NCI-H345 treated with DMSO at 0.1 percent for 48 hours (cell line): ENCODE data around the gene RXRA.

ENCODE experiments used
- DNase-seq: peaks from one replicate; lab custom pipeline; 2025; ENCODE audit not compliant: unreplicated experiment; lab: John Stamatoyannopoulos, UW

Gene RXRA

DNA sequence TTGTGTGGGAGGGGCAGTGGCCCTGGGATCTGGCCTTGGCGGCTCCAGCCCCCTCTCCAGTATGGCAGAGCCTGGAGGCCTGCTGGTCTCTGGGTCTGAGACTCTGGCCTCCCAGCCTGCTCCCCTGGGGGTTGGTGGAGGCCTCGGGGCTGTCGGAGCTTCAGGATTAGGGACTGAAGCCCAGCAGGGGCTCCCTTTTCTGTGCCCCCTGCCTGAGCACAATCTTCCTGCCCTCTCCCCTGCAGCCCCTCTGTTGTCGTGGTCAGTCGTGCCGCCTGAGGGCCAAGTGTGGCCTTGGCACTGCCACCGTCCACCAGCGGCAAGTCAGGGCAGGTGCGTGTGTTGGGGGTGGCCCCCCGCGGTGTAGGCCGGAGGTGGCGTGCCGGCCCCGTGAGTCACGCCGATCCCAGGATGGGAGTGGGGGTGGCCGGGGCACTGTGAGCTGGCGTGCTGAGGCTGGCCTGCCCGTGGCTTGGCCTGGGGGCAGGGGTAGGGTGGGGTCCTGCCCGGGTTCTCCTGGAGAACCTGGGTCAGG, 53.6 kb downstream of the RXRA start:
- DNase-seq = no peak

GRCh38 chr9:134380542-134381271, 54.5 kb downstream of the RXRA start:
- DNase-seq = no peak

DNA sequence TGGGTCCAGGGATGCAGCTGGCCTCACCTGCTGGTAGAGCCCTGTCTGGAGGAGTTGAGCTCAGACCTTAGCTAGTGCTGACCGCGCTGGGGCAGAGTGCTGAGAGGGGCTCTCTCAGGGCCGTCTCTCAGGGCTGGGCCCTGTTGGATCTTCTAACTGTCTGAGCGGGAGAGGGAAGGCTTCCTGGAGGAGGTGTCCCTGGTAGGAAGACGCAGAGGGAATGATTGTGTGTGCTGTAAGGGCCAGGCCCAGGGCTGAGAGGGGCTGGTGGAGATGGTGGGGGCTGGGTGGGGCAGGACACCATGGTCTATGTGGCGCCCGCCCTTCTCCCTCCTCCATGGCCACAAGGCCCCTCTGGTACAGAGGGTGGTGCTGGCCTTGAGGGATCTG, 55.0 kb downstream of the RXRA start:
- no peak for DNase-seq

DNA sequence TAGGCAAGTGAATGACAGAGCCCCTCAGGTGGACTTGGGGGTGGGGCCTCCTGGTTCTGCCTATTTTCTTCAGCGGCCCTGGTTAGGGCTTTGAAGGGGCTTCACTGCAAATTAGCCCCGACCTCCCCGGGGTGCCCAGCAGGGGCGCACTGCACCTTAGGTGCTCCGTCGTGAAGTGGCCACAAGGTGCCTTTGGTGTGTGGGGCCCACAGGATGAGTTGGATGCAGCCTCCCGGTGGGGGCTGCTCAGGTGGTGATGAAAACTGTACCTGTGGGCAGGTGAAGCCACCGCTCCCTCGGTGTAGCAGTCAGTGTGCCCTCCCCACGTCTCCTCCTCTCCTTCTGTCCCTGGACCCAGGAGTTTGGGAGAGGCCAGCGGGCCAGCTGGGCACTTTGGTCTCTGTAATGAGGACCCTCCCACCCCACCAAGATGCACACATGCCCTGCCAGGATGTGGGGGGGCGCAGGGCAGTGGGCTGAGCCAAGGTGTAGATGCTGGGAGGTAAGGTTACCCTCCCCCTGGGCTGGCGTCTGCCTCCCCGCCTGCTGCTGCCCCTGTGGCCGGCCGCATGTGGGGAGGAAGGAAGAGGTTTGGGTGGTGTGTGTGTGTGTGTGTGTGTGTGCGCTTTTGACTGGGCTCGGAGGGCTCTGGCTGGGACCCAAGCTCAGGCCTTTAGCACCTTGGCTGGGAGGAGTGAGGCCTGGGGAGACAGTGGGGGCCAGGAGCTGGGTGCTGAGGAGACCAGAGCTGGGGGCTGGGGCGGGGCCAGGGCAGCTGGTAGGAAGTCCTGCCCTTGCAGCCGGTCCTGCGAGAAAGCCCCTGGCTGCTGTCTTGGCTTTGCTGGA, 55.6 kb downstream of the RXRA start:
- DNase-seq = no peak

GRCh38 chr9:134382733-134383132, 56.5 kb downstream of the RXRA start:
- no peak for DNase-seq

DNA sequence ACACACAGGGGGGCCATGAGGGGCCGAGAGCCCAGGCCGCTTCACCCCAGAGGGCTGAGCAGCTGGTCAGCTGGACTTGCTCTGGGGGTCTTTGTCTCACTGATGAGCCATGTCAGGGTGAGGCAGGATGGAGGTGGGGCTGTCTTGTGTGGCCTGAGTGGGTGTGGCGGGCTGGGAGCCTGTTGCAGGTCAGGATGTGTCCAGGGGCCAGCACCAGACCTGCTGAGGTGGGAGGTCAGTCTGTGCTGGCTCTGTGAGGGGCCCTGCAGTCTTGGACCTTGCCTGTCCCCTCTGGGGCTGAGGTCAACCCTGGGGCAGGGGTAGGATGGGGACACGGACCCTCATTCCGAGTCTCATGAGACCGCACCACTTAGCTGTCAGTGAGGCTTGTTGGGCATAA, 56.9 kb downstream of the RXRA start:
- no peak for DNase-seq

GRCh38 chr9:134384811-134385479, 58.7 kb downstream of the RXRA start:
- DNase-seq = no peak

GRCh38 chr9:134385915-134386314, 59.7 kb downstream of the RXRA start:
- DNase-seq = no peak

DNA sequence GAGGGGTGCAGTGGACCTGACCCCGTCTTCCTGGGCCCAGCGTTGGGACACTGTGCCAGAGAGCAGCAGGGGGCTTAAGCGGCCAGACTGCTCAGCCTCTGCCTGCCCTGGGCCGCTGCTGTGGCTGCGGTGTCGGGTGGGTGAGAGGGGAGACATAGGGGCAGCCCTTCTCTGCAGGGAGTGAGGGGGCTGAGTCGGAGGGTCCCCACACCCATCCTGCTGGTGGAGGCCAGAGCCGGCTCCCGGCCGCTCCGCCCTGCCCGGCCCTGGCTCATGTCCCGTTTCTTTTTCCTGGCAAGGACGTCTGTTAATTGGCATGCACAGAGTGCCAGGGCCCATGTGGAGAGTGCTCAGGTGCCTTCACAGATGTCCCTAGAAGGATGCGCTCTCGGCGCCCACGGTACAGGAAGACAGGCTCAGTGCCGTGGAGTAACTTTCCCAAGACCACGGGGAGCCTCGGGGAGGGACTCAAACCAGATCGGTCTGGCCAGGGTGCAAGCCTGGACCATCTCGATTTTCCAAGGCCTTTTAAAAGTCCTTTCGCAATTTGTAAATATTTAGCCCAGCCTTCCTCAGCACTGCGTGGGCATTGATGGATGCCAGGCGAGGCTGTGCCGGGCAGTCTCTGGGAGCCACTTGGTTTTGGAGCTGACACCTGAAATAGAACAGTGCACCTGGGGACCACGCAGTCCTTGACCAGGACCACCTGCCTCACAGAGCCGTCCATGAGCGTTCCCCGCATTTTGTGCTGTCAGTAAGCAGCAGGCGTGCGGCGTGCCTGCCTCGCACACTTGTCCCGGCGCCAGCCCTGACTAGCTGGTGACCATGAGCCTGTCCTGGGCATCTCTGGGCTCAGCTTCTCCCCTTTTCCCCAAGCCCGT, 60.9 kb downstream of the RXRA start:
- no peak for DNase-seq

DNA sequence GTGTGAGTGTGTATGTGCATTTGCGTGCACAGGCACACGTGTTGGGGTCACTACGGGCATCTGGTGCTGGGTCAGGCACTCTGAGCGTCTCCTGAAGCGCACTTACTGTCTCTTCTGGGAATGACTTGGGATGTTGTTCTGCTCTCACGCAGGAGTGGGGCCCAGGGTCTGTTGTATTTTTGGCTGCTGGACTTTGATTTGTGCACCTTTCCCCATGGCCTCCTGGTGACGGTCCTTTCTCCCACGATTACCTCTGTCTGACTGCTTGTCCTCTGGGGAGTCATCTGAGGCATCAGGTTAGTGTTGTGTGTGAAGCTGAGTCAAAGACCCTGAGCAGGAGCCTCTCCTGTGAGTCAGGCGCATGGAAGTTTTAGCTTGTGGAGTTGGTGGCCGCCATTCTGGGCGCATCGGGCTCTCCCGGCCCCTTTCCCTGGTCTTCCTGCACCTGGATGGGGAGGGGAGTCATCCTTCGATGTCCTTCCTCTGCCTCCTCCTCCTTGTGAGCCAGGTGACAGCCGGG, 62.1 kb downstream of the RXRA start:
- DNase-seq = no peak

DNA sequence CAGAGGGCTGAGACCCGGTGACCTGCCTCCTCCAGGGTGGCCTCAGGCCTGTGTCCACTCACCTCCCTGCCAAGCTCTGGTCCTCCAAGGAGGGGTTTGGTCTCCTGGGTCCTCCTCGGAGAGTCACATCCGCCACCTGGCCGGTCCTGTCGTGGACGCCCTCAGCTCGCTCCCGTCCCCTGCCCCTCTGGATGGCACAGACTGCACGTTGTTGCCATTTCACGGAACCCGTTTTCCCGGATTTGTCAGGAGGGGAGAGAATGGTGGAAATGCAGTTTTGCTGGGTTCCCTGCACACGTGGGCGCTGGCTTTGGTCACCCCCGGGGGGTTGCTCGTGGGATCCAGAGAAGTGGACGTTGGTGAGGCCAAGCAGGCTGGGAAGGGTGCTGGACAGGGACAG, 62.7 kb downstream of the RXRA start:
- DNase-seq = no peak

DNA sequence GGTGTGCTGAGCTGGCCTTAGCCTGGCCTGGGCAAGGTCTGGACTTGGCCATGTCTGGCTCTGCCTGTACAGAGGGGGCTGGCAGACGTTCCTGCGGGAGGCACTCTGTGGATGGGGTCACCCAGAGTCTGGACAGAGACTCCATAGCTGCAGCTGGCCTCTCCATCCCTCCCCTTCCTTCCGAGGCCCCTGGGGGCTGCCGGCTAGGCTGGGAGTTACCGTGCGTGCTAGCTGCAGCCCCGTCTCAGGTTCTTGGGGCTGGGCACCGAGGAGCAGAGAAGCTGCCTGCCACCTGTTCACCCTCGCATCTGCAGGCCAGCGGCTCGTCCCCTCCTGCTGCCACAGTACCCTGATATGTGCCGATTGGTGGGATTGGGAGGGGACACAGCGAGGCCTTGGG, 63.4 kb downstream of the RXRA start:
- no peak for DNase-seq

GRCh38 chr9:134390537-134390936, 64.3 kb downstream of the RXRA start:
- no peak for DNase-seq

DNA sequence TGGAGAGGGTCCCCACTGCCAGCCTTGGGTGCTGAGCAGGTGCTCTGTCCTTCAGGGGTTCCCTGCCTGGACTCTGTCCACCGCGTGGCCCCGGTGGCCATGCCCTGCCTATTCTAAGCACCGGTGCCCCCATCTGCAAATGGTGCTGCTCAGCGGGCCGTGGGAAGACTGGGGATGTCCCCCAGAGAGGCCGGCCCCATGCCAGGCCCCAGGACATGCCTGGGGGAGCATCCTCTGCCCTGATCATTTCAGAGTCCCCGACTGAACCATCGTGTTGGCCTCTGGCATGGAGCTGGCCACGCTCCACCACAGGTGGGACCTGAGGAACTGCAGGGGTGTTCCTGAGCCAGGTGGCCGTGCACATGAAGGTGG, 64.7 kb downstream of the RXRA start:
- DNase-seq = no peak

DNA sequence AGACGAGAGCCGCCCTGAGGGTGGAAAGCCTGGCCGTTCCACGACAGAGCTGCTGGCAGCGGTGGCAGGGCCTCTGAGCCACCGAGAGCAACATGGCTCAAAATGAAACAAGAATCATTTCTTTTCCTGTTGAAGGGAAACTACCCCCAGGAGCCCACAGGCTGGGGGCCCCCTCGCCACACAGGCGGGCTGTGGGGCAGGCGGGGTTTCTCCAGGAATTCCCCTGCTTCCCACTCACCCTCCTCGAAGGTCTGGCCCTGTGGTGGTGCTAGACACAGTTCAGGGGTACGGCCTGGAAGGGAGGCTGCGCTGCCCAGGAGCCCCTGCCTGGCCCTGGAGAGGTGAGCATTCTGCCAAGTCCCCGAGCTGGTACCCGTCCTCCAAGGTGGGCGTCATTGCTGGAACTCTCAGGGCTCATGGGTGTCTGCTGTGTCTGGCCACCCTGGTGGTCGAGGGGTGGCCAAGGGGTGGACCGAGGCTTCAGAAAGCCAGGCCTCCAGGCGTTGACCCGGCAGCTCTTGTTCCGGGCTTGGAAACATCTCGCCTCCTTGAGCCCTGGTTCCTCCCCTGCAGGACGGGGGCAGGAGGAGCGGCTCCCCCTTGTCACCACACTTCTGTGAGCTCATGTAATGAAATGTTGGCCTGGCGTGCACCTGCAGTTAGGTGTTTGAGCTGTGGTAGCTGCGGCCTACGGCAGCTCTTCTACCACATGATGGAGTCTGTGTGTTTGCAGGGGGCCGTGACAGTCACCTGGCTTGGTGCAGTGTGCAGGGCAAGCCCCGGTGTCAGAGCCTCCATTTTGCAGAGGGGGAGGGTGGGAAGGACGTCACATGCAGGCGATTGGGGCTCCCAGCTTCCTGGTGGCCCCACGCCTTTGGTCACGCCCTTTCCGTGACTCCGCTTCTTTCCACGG, 65.3 kb downstream of the RXRA start:
- DNase-seq = no peak

GRCh38 chr9:134392900-134393299, 66.6 kb downstream of the RXRA start:
- DNase-seq = no peak

GRCh38 chr9:134393582-134394280, 67.5 kb downstream of the RXRA start:
- DNase-seq = no peak

DNA sequence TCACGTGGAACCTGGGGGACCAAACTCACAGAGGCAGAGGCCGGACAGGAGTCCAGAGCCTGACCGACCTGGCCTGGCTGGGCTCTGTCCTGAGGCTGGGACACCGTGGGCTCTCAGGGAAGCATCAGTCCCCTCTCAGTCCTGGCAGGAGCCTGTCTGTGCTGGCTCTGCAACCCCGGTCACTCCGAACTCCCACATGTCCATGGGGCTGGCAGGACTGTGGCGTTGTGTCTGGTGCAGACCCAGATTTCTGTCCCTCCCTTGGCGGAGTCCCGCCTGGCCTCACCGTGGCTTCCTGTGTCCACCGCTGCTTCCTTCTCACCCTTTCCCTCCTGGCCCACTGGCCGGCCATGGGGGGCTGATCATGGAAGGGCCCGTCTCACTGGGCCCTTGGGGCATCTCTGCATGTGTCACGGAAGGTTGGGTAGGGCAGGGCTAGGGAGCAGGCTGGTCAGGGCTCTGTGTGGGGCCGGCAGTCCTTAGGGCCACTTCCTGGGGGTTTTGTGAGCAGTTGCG, 68.8 kb downstream of the RXRA start:
- DNase-seq = no peak
